Measurements from ENCODE around the gene WNT16.
"Not testable (repeated sequence)": the region's sequence is repeated elsewhere in the genome, so short reads cannot be mapped to it uniquely, and the experiment has no call there.

Gene WNT16

DNA sequence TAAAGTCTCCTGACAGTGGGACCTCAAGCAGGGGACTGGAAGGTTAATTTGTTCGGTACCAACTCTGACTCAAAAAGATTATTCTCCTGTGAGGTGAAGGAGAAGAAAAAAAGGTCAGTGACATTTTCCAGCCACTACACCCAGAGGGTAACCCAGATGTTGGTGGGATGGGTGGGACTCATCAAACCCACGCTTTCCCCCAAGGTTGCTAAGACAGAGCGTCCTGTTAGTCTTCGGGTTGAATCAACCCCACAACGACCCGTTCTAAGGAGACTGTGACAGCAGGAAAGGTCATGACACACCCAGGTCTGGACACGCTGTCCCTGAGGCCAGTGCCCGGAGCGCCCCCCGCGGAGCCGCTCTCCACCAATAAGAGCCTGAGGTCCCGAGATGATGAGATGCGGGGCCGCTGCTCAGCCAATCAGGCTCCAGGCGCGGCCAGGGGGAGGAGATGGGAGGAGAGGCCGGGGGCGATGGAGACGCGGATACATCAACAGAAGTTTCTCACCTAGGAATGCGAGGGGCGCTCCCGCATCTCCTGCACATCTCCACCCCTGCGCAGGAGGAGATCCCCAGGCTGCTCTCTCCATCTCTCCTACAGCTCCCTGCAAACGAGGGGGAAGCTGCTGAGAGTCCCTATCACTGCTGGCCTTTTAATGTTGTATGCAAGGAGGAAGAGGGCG is at the start of gene WNT16:
Gene WNT16 (plus strand): TSS at position 493 of the 683 bp plus-strand sequence. CDS start 293 bp downstream, outside the sequence.
- no peak for DNase-seq (ENCODE audit: low read depth, low spot score)

GRCh38 chr7:121279060-121279620 is 49.7 kb upstream of the WNT16 start:
- DNase-seq (ENCODE audit: low read depth, low spot score) = no peak

DNA sequence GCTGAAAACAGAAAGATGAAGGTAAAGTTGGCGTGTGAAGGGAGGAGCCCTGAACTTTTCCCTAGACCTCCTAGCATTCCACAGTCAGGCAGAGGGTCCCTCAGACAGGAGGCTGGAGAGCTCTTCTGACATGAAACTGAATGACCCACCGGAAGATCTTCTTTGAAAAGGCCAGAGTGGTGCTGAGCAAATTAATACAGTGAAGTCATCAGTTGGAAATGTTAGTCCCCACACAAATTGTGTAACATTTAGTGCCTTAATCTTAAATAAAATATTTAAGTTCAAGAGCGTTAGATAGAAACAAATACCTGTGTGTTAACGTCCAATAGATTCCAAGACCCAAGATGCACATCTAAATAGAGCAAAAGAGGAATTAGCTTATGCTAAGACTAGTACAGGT is 49.0 kb upstream of the WNT16 start:
- no peak for DNase-seq (ENCODE audit: low read depth, low spot score)

GRCh38 chr7:121280656-121281055 is 48.1 kb upstream of the WNT16 start:
- no peak for DNase-seq (ENCODE audit: low read depth, low spot score)

- DNase-seq (ENCODE audit: low read depth, low spot score) = no peak
Observed at GRCh38 chr7:121282129-121282528, 46.7 kb upstream of the WNT16 start.

DNA sequence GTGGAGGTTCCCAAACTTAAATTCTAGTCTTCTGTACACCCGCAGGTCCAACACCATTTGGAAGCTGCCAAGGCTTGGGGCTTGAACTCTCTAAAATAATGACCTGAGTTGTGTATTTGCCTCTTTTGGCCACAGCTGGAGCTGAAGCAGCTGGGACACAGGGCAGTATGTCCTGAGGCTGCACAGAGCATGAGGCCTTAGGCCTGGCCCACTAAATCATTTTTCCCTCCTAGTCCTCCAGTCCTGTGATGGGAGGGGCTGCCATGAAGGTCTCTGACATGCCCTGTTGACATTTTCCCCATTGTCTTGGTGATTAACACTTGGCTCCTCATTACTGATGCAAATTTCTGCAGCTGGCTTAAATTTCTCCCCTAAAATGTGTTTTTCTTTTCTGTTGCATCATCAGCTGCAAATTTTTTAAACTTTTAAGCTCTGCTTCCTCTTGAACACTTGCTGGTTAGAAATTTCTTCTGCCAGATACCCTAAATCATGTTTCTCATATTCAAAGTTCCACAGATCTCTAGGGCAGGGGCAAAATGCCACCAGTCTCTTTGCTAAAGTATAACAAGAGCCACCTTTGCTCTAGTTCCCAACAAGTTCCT is 43.6 kb upstream of the WNT16 start:
- DNase-seq (ENCODE audit: low read depth, low spot score) = no peak

DNA sequence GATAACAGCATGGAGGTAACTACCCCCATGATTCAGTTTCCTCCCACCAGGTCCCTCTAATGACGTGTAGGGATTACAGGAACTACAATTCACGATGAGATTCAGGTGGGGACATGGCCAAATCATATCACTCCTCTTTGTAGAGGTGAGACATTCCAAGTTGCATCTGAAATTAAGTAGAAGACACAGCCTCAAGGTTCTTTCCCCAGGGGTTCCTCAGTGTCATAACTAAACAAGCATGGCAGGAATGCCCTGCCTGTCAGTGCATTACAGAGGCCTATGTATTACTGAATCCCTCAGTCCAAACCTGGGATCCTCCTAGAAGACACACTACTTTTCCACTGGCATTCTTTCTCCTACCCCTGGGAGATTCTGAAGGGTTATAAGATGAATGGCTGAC is 42.6 kb upstream of the WNT16 start:
- DNase-seq (ENCODE audit: low read depth, low spot score) = no peak

- no peak for DNase-seq (ENCODE audit: low read depth, low spot score)
Observed at GRCh38 chr7:121286742-121287734, 41.8 kb upstream of the WNT16 start.

DNA sequence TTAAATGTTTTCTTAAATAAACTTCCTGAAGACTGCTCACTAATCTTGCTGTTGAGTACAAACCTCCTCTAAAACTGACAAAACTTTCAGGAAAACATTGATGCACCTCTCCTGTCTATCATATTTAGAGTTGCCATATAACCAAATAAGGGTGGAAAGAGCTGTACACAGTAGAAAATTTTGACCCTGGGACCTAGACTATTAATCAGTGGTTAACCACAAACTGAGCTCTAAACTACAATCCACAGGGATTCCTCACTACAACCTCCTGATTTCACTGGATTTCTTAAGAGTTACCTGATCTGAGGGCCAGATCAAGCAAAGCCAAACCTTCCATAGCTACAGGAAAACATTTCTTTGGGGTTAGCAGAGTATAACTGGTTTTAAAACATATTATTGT is 39.9 kb upstream of the WNT16 start:
- peak; percentile 68 for DNase-seq (ENCODE audit: low read depth, low spot score)

GRCh38 chr7:121289930-121290329 is 38.9 kb upstream of the WNT16 start:
- not testable (repeated sequence) for DNase-seq (ENCODE audit: low read depth, low spot score)

GRCh38 chr7:121294448-121294992 is 34.3 kb upstream of the WNT16 start:
- no peak for DNase-seq (ENCODE audit: low read depth, low spot score)

- no peak for DNase-seq (ENCODE audit: low read depth, low spot score)
Observed at GRCh38 chr7:121297843-121298242, 31.0 kb upstream of the WNT16 start.

GRCh38 chr7:121298831-121299239 is 30.0 kb upstream of the WNT16 start:
- no peak for DNase-seq (ENCODE audit: low read depth, low spot score)

GRCh38 chr7:121300685-121301420 is 27.9 kb upstream of the WNT16 start:
- no peak for DNase-seq (ENCODE audit: low read depth, low spot score)

- DNase-seq (ENCODE audit: low read depth, low spot score) = no peak
Observed at GRCh38 chr7:121301446-121302213, 27.2 kb upstream of the WNT16 start.

- DNase-seq (ENCODE audit: low read depth, low spot score) = peak; percentile 60
Observed at GRCh38 chr7:121302214-121302745, 26.5 kb upstream of the WNT16 start.

DNA sequence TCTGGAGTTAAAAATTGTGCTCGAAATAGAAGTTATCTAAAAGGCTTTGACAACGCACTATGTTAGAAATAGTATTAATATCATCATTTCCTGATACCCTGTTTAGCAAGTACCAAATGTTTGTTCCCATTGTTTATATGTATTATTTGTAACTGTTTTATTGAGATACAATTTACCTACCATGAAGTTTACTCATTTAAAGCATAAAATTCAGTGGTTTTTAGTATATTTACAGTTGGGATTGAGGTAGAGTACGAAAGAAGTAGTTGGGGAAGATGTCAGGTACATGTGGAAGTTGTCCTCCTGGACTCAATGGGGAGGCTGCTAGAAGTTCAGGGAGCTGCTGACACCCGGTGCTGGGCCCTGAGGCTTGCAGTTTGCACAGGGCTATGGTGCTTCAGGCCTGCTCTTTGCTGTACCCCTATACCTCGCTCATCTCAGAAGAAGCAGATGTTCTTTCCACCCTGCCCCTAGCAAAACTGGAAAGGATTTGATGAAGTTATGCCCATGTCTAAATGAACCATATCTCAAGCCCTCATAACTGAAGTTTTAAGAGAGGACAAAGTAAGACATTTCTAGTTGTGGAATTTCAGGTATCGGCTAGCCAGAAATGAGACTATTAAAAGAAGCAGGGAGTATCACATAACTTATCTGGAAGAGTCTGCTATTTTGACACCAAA is 25.2 kb upstream of the WNT16 start:
- DNase-seq (ENCODE audit: low read depth, low spot score) = no peak

DNA sequence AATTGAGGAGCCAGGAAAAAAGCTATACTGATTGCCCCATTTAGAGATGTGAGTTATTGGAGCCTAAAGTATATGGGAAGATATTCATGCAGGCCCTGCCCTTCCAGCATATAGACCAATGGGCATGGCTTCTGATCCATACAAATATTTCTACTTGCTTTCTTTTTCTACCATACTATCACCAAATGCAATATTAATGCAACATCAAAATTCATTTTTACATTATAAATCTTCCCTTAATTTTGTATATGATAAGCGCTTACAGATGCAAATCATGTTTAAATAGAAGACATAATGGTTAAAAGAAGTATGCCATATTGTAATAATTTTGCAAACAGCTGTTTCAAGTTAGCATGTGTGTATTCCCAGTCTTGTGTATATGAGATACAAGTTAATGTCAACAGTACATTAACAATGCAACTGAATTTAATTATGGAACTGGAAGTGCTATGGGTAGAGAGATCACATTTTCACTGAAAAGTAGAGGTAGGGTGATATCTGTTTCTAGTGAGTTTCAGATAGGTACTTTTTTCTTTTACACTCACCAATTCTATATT is 24.6 kb upstream of the WNT16 start:
- no peak for DNase-seq (ENCODE audit: low read depth, low spot score)

DNA sequence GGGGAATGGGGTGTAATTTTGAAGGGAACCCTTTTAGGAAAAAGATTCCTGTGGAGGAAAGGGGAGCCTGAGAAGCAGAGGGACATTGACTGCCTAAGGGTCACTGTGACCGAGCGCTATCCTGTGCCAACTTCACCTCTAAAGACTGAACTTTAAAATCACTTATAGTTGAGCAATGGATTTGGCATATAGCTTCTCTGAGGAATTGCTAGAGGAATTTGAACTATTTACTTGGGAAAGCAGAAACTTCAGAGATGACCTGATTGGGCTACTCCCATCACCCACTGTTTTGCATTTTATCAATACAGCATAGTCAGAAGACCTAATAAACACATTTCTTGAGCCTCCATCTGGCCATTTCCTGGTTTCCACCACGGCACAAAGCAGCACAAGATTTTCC is 23.7 kb upstream of the WNT16 start:
- no peak for DNase-seq (ENCODE audit: low read depth, low spot score)

All from brain pericyte (primary cell).